GM10266 (cell line): Measurements from ENCODE around the gene HSPA12A.

Experiments used
- DNase-seq: peaks from one replicate; pipeline ENCODE4 v3.0.0; 2012; ENCODE audit errors: extremely low spot score
- TF ChIP-seq, protein P1 (sequence below): IDR thresholded peaks from 2 replicates; pipeline ENCODE4 v1.5.1; 2012; ENCODE audit warnings: mild to moderate bottlenecking, low read depth; ENCODE audit not compliant: control insufficient read depth, insufficient read depth; ENCODE audit errors: missing control alignments

HSPA12A gene

DNA sequence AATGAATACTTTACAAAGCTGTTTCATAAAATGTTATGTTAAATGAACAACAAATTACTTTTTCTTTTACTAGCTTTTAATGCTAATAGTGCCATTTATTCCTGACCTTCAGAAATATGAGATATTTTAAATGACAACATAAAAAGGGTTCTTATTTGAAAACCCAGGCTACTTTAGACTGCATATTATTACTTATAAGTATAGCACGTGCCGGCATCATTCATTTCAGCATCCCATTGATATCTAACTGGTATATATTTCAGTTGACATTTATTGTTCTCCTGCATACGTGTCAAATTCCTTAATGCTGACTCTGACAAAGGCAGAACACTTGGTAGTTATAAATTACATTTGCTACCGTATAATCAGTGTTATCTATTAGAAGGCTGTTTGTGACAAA is 86.3 kb downstream of the HSPA12A start:
- TF ChIP-seq, protein P1, sequence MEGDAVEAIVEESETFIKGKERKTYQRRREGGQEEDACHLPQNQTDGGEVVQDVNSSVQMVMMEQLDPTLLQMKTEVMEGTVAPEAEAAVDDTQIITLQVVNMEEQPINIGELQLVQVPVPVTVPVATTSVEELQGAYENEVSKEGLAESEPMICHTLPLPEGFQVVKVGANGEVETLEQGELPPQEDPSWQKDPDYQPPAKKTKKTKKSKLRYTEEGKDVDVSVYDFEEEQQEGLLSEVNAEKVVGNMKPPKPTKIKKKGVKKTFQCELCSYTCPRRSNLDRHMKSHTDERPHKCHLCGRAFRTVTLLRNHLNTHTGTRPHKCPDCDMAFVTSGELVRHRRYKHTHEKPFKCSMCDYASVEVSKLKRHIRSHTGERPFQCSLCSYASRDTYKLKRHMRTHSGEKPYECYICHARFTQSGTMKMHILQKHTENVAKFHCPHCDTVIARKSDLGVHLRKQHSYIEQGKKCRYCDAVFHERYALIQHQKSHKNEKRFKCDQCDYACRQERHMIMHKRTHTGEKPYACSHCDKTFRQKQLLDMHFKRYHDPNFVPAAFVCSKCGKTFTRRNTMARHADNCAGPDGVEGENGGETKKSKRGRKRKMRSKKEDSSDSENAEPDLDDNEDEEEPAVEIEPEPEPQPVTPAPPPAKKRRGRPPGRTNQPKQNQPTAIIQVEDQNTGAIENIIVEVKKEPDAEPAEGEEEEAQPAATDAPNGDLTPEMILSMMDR = no peak
- DNase-seq = no peak

DNA sequence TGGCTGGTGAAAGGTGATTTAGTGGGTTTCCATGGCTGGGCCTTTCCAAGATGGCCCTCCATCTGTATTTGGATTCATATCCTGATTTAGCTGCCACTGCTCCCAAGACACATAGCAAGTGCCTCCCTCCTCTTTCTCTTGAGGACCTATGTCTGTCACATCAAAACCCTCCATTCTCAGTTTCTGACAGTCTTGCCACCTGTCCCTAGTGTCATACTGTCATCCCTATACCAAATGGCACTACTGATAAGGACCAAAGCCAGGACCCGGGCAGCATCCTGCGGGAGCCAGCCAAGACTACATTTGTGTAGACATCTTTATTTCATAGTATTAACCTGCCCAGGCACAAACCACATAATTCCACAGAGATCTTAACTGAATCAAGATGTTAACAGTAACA is 86.8 kb downstream of the HSPA12A start:
- TF ChIP-seq, protein P1 = no peak
- DNase-seq = no peak

DNA sequence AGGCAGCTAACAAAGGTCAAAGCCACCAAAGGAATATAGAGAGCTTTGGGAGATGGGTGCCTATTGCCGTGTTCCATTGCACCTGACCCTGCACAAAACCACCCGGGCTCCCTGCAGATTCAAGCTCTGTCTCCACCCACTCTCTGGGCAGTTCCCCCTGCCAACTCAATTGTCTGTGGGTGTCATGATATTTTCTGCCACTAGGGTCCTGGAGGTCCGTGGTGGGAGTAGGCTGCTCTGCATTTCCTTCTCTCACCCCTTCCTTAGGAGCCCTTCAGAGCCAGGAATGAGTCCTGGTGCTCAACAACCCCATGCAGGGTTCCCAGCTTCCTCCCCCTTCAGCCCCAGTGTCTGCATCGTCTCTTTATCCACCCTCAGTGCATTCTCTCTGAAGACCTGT is 87.5 kb downstream of the HSPA12A start:
- no peak for DNase-seq

DNA sequence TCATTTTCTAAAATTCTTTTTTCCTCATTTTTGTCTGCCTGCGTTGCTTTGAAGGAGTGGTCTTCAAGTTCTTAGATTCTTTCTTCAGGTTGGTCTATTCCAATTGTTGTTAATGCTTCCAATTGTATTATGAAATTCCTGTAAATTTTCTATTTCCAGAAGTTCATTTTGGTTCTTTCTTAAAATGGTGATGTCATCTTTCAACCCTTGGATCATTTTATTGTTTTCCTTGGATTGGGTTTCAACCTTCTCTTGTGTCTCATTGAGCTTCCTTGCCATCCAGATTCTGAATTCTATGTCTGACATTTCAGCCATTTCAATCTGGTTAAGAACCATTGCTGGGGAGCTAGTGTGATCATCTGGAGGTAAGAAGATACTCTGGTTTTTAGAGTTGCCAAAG is 88.5 kb downstream of the HSPA12A start:
- DNase-seq = no peak
- TF ChIP-seq, protein P1 = no peak

More for the DNA sequence above, 87.5 kb downstream of the HSPA12A start:
- TF ChIP-seq, protein P1 = no peak

DNA sequence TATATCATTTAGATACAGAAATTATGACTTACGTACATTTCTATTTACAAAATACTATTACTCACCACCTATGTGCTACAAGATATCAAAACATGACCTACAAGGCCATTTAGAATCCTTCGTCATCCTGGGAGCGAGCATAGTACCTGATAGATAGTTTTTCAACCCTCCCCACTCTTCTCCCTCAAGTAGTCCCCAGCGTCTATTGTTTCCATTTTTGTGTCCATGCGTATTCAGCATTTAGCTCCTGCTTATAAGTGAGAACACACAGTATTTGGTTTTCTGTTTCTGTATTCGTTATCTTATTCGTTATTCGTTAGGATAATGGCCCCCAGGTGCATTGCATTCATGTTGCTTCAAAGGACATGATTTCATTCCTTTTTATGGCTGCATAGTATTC is 93.5 kb downstream of the HSPA12A start:
- TF ChIP-seq, protein P1 = no peak
- no peak for DNase-seq

DNA sequence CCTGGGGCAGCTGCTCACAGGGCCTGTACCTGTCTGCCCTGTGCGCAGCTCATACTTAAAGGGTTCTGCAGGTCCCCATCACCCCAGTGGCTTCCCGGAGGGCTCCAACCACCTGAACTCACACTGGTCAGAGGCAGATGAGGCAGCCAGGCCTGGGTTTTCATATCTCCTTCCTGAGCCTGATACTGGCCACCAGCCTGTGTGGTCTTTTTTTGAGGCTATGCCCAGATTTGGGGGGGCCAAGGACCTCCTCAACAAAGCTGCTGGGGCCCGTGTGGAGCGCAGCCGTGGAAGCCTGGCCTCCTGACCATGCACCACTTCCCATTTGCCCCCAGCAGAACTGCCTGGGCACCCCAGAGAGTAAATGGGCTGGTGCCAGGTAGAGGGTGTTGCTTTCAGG is 95.9 kb downstream of the HSPA12A start:
- TF ChIP-seq, protein P1 = no peak

DNA sequence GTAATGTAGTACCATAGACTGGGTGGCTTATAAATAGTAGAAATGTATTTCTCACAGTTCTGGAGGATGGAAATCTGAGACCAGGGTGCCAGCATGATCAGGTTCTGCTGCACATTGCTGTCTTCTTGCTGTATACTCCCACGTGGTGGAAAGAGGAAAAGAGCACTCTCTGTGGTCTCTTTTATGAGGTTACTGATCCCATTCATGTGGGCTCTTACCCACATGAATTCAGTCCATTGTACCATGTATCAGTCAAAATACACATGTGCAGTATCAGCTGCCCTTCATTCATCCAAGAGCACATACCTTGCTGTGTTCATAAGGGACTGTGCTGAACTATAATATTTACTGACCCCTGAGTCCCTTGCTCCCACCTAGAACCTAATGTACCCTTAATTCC is 104.5 kb downstream of the HSPA12A start:
- no peak for DNase-seq
- TF ChIP-seq, protein P1 = no peak

More for the DNA sequence above, 95.9 kb downstream of the HSPA12A start:
- DNase-seq = no peak

DNA sequence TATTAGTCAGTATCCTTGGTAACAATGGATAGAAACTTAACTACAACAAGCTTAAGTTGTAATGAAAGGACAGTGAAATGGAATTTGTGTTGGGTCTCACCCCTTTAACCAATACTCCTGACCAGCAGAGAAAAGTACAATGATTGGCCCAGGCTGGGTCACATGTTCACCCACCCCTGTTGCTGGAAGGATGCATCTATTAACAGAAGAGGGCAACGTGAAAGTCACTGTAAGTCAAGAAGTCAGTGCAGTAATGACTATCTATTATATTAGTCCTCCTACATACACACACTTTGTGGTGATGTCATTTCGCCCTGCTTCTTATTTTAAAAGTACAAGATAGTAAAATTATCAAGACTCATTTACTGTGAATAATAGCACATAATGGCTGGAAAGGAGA is 105.4 kb downstream of the HSPA12A start:
- DNase-seq = no peak
- TF ChIP-seq, protein P1 = no peak
